IMR-90 (cell line): Measurements from ENCODE around the gene EXOC4. TPM values are rescaled to one million over a fixed set of nuclear protein-coding genes. Genes with fewer than 3 reads are reported as not detected.

Experiments used
- ATAC-seq: fragments of 200-7000 bp; cut with Tn5 transposase; 2 replicates; pipeline ENCODE4 v1.9.1; 2020; ENCODE audit warnings: low read depth, mild to moderate bottlenecking, moderate library complexity
- BruUV-seq: library from RNA; stranded (reverse); fragments of 400-500 nt; replicated peaks from 2 replicates; lab custom pipeline; 2021; lab: Mats Ljungman, UMichigan
- CTCF ChIA-PET: fragments of 300-600 bp; formaldehyde crosslinking; extraction: SDS; loops from one replicate; lab custom pipeline; 2021; ENCODE audit warnings: antibody characterized with exemption; lab: Yijun Ruan, JAX
- POLR2A ChIA-PET: fragments of 300-600 bp; sonication (Branson Sonifier 250); formaldehyde crosslinking; loops from one replicate; lab custom pipeline; 2022; ENCODE audit warnings: antibody characterized with exemption; ENCODE audit not compliant: unreplicated experiment; lab: Charles Lee
- DNase-seq: peaks from one replicate; pipeline ENCODE4 v3.0.0; 2013
- H2AFZ ChIP-seq: replicated peaks from 2 replicates; pipeline ENCODE3; 2013; ENCODE audit warnings: low read length, mild to moderate bottlenecking; ENCODE audit not compliant: poor library complexity
- H2AK5ac ChIP-seq: 2 replicates; pipeline ENCODE4 v1.6.1; 2013; ENCODE audit warnings: low read depth, low read length, inconsistent platforms
- H2AK9ac ChIP-seq: replicated peaks from 2 replicates; pipeline ENCODE3; 2013; ENCODE audit warnings: mild to moderate bottlenecking, low read depth, low read length, moderate library complexity; ENCODE audit not compliant: poor library complexity
- H2BK120ac ChIP-seq: 2 replicates; pipeline ENCODE4 v1.6.1; 2013; ENCODE audit warnings: low read depth, low read length, inconsistent platforms
- H2BK15ac ChIP-seq: 3 replicates; pipeline ENCODE4 v1.6.1; 2013; ENCODE audit warnings: low read depth, low read length, inconsistent platforms
- H2BK20ac ChIP-seq: 2 replicates; pipeline ENCODE4 v1.6.1; 2013; ENCODE audit warnings: low read depth, mild to moderate bottlenecking, inconsistent platforms, low read length, moderate library complexity
- H2BK5ac ChIP-seq: 2 replicates; pipeline ENCODE4 v1.6.1; 2013; ENCODE audit warnings: mild to moderate bottlenecking, low read depth, low read length, inconsistent platforms; ENCODE audit not compliant: poor library complexity, severe bottlenecking
- H3K14ac ChIP-seq: replicated peaks from 2 replicates; pipeline ENCODE4 v1.6.1; 2013; ENCODE audit warnings: low read depth, low read length, inconsistent platforms
- H3K18ac ChIP-seq: 2 replicates; pipeline ENCODE4 v1.6.1; 2013; ENCODE audit warnings: low read depth, low read length, control low read depth
- H3K23ac ChIP-seq: 2 replicates; pipeline ENCODE4 v1.6.1; 2013; ENCODE audit warnings: low read depth, low read length, inconsistent platforms
- H3K27ac ChIP-seq: 2 replicates; pipeline ENCODE4 v1.5.1; 2013; ENCODE audit warnings: mild to moderate bottlenecking, control low read depth, low read length; ENCODE audit not compliant: insufficient read depth
- H3K27me3 ChIP-seq: 2 replicates; pipeline ENCODE4 v1.6.1; 2013; ENCODE audit warnings: low read length; ENCODE audit not compliant: control insufficient read depth, insufficient read depth
- H3K36me3 ChIP-seq: 2 replicates; pipeline ENCODE4 v1.6.1; 2013; ENCODE audit warnings: low read length, mixed read lengths; ENCODE audit not compliant: control insufficient read depth, insufficient read depth
- H3K4ac ChIP-seq: 2 replicates; pipeline ENCODE4 v1.6.1; 2013; ENCODE audit warnings: low read depth, low read length, inconsistent platforms
- H3K4me1 ChIP-seq: 2 replicates; pipeline ENCODE4 v1.6.1; 2013; ENCODE audit warnings: low read length, mixed read lengths; ENCODE audit not compliant: control insufficient read depth, insufficient read depth
- H3K4me2 ChIP-seq: 2 replicates; pipeline ENCODE4 v1.6.1; 2013; ENCODE audit warnings: low read depth, mild to moderate bottlenecking, control low read depth, low read length, moderate library complexity
- H3K4me3 ChIP-seq: 2 replicates; pipeline ENCODE4 v1.5.1; 2013; ENCODE audit warnings: low read depth, mild to moderate bottlenecking, control low read depth, low read length, moderate library complexity; ENCODE audit not compliant: insufficient read depth
- H3K56ac ChIP-seq: 2 replicates; pipeline ENCODE4 v1.6.1; 2013; ENCODE audit warnings: low read length, inconsistent platforms; ENCODE audit not compliant: insufficient read depth; ENCODE audit errors: extremely low read depth
- H3K79me1 ChIP-seq, 2 experiments: 2 replicates each; pipeline ENCODE4 v1.6.1; 2013; ENCODE audit warnings: low read length in 2 of 2, inconsistent platforms in 1 of 2, low read depth in 1 of 2
- H3K9ac ChIP-seq: 2 replicates; pipeline ENCODE4 v1.6.1; 2013; ENCODE audit warnings: low read depth, low read length, control low read depth
- H3K9me1 ChIP-seq: 2 replicates; pipeline ENCODE4 v1.6.1; 2013; ENCODE audit warnings: low read length, inconsistent platforms; ENCODE audit not compliant: insufficient read depth
- H3K9me3 ChIP-seq: 2 replicates; pipeline ENCODE4 v1.6.1; 2013; ENCODE audit warnings: low read length; ENCODE audit not compliant: control insufficient read depth, insufficient read depth
- H4K20me1 ChIP-seq: 2 replicates; pipeline ENCODE4 v1.6.1; 2013; ENCODE audit warnings: low read length, inconsistent platforms; ENCODE audit not compliant: insufficient read depth
- H4K5ac ChIP-seq: 2 replicates; pipeline ENCODE4 v1.6.1; 2013; ENCODE audit warnings: mild to moderate bottlenecking, low read depth, low read length, control low read depth
- H4K8ac ChIP-seq, 2 experiments: 2 replicates each; pipeline ENCODE4 v1.6.1; 2013; ENCODE audit warnings: low read depth in 2 of 2, low read length in 2 of 2, control low read depth in 1 of 2, inconsistent platforms in 1 of 2
- H4K91ac ChIP-seq: 2 replicates; pipeline ENCODE4 v1.6.1; 2013; ENCODE audit warnings: low read depth, low read length, inconsistent platforms; ENCODE audit not compliant: insufficient read depth
- CEBPB ChIP-seq: IDR thresholded peaks from 2 replicates; pipeline ENCODE4 v1.6.1; 2012; ENCODE audit warnings: low read depth, low read length, improper control_type of control experiment
- NFE2L2 ChIP-seq: fragments of 150-350 bp; IDR thresholded peaks from 2 replicates; pipeline ENCODE4 v1.6.1; 2016; ENCODE audit warnings: low read depth, mild to moderate bottlenecking, low read length
- WGBS, 2 experiments: methylation state at CpG; one replicate each; pipeline versions ENCODE4 v1.1.5 to v1.1.7; 2013; ENCODE audit warnings: missing lambda C conversion rate in 2 of 2; ENCODE audit not compliant: insufficient read length in 1 of 2; ENCODE audit errors: extremely low coverage in 2 of 2; 5-methylcytosine and 5-hydroxymethylcytosine counted together
- dilution Hi-C: fragments of 300-500 bp; cut with HindIII; formaldehyde crosslinking; loops from one replicate; pipeline ENCODE4 v1.14.3; 2018; ENCODE audit warnings: low sequenced_read_pairs; ENCODE audit not compliant: unreplicated experiment
- in situ Hi-C: fragments of 300-500 bp; cut with MboI; formaldehyde crosslinking; loops from 3 replicates; pipeline ENCODE4 v1.14.3; 2019; ENCODE audit warnings: low sequenced_read_pairs, inconsistent platforms, mixed read lengths
- intact Hi-C: fragments of 100-400 bp; cut with micrococcal nuclease; formaldehyde crosslinking; loops from 2 replicates; pipeline ENCODE4 v1.10.0; 2022
- polyA plus RNA-seq, 3 experiments: library from polyadenylated mRNA; depleted of rRNA; stranded (reverse); fragments of >200 nt; gene quantifications; 2 replicates each; pipeline ENCODE4 v1.2.3, GENCODE V29; 2012; ENCODE audit warnings: low replicate concordance in 1 of 3
- total RNA-seq: library from RNA; depleted of rRNA; stranded (reverse); fragments of >200 nt; gene quantifications from 2 replicates; pipeline ENCODE4 v1.2.3, GENCODE V29; 2012

The EXOC4 gene
- total and polyA plus RNA-seq, 2 of the 4 experiments (the other 2 are of a cell fraction), result 25.4 to 94.6 TPM

- TF ChIP-seq NFE2L2 (no peak), CEBPB (no peak)
- H4K5ac ChIP-seq, result no peak overlapping the region
- H2AFZ ChIP-seq, result no peak overlapping the region
- H4K91ac ChIP-seq, result no peak overlapping the region
- H4K20me1 ChIP-seq, result no peaks in the 10 kb centered on the region
- H2AK5ac ChIP-seq, result no peak overlapping the region
- H3K23ac ChIP-seq, result no peak overlapping the region
- H2AK9ac ChIP-seq, result no peak overlapping the region
- H2BK20ac ChIP-seq, result no peak overlapping the region
- no peak overlapping the region for H3K18ac ChIP-seq
- in situ Hi-C loops, result no loop called here
- H3K4me2 ChIP-seq, result no peak overlapping the region
- BruUV-seq, result no TSS peak
- intact Hi-C loops, result no loop called here
- H3K4ac ChIP-seq, result no peak overlapping the region
- H3K27ac ChIP-seq, result no peak overlapping the region
- no peak for DNase-seq
- H2BK5ac ChIP-seq, result no peak overlapping the region
- H3K27me3 ChIP-seq, result no peaks in the 10 kb centered on the region
- no peak overlapping the region for H3K56ac ChIP-seq
- H3K4me1 ChIP-seq, result no peaks in the 10 kb centered on the region
- no peak overlapping the region for H2BK120ac ChIP-seq
- H3K4me3 ChIP-seq, result no peak overlapping the region
- H3K9me1 ChIP-seq, result no peaks in the 10 kb centered on the region
- no peak overlapping the region for H3K14ac ChIP-seq
- no peak overlapping the region for H2BK15ac ChIP-seq
- dilution Hi-C loops, result no loop called here
- no peaks in the 10 kb centered on the region for H3K9me3 ChIP-seq
- ChIA-PET CTCF (interaction anchor here (1.1 kb wide), 1 partner anchor 11 kb away, joined by 3 read pairs; no protein-coding TSS in a partner anchor), POLR2A (no interaction called here)
- no peak overlapping the region for H3K9ac ChIP-seq
- WGBS, 2 experiments, result no CpG with 5 or more reads among the region's 4 CpGs
- no peak overlapping the region for H4K8ac ChIP-seq
- no peaks in the 10 kb centered on the region for H3K79me1 ChIP-seq
- H3K36me3 ChIP-seq, result no peaks in the 10 kb centered on the region
- ATAC-seq, result no peak
Observed at GRCh38 chr7:133923974-133924373, 671.1 kb downstream of the EXOC4 start.
